Amniotic epithelial cell (primary cell): ENCODE results near the gene GPR39.

Source experiments
- DNase-seq: peaks from one replicate; pipeline ENCODE4 v3.0.0-alpha.2; 2010; ENCODE audit warnings: low read depth

Gene GPR39

GRCh38 chr2:132566379-132566778, 149.8 kb downstream of the GPR39 start:
- DNase-seq = no peak

DNA sequence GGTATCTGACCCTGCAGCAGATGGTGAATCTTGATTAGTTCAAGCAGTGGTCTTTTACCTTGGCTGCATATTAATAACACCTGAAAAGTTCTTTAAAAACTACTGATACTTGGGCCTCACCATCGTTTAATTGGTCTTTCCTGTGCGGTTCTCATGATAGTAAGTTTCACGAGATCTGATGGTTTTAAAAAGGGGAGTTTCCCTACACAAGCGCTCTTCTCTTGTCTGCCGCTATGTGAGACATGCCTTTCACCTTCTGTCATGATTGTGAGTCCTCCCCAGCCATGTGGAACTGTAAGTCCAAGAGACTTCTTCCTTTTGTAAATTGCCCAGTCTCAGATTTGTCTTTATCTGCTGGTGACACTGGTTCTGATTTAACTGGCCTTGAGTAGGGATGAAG, 151.1 kb downstream of the GPR39 start:
- no peak for DNase-seq

- DNase-seq = no peak
Observed at GRCh38 chr2:132568656-132569055, 152.1 kb downstream of the GPR39 start.

DNA sequence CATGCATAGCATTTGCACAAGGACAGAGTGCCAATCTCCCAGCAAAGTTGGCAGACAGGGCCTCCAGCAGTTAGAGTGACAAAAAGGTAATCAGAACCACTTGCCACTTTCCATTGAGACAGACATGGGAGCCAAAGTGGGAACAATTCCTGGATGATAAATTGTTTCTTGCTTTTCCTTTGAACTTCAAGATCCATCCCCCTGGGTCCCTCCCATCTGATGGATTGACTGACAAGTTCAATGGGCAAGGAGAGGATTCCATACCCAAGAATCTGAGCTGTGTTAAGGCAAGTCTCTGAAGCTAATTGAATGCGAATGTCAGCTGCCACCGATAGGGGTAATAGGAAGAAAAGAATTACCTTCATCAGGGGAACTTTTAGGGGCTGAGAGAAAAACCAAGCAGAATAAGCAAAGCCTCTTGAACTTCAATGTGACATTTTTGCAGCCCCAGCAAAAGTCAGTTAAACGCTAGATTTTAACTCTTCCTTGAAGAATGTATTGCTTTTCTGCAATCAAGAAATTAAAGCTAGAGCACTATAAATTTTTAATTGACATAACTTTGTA, 156.9 kb downstream of the GPR39 start:
- no peak for DNase-seq

DNA sequence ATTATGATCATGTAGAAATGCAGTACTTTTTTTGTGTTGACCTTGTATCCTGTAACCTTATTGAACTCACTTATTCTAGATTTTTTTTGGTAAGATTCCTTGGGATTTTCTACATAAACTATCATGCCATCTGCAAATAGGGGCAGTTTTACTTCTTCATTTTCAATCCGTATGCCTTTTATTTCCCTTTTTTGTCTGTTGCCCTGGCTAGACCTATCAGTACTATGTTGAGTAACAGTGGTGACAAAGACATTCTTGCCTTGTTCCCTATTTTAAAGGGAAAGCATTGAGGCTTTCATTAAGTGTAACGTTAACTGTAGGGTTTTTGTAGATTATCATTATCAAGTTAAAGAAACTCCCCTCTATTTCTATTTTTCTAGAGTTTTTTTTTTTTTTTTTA, 161.1 kb downstream of the GPR39 start:
- DNase-seq = no peak

- no peak for DNase-seq
Observed at GRCh38 chr2:132581591-132581990, 165.0 kb downstream of the GPR39 start.

DNA sequence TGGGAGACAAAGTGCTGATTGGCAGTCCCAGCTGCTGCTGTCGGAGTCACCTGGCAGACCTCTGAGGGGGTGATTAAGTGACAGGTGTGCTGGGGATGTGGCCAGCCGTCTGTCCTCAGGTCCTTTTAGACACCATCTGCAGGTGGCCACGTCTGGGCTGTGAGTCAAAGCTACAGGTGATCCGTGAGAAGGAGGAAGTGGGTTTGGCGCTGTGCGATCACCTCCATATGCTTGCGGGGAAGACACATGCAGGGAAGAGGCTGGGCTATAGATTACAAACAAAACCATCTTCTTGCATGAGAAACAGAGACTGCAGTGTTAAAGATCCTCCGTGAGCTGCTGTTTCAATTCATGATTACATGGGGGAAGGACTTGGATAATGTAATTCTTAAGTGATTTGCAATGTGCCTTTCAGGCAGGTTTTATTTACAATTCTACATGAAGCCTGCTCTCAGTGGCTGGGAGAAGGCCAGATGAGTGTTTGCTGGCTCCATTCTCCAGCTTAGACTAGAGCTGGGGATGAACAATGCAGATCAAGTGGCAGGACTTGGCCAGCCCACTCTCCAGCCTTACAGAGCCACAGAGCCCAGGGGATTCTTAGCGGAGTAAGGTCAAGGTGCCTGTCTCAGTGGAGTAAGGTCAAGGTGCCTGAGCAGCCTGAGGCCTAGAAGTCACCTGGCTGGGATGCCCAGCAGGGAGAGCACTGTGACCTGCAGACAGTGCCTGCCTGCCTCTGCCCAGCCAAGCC, 165.6 kb downstream of the GPR39 start:
- DNase-seq = no peak

DNA sequence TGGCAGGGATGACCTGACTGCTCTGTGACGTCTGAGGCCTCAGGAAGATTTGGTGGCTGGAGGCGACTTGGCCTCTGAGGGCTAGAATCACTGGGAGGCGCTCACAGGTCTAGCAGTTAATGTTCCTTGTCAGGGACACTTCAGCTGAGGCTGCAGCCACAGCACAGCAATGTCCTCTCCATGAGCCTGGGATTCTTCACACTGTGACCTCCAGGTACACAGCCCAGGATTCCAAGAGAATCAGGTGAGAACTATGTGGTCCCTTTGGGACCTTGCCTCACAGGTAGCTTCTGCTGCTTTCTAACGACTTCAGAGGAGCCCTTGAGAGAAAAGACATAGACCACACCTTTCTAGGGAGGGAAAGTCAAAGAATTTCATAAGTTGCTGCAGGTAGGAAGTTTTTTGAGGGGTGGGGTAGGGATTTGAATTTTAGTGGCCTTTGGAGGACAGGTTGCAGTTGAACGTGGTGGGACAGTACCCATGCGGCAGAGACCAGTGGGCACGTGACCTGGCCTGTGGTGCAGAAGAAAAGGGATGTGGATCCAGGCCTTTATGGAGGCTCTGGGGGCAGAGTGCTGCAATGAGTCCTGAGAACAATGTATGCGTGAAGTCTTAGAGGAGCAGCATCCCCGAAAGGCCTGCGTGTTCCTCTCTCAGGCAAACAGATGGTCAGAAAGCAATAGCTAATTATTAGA, 167.2 kb downstream of the GPR39 start:
- no peak for DNase-seq

DNA sequence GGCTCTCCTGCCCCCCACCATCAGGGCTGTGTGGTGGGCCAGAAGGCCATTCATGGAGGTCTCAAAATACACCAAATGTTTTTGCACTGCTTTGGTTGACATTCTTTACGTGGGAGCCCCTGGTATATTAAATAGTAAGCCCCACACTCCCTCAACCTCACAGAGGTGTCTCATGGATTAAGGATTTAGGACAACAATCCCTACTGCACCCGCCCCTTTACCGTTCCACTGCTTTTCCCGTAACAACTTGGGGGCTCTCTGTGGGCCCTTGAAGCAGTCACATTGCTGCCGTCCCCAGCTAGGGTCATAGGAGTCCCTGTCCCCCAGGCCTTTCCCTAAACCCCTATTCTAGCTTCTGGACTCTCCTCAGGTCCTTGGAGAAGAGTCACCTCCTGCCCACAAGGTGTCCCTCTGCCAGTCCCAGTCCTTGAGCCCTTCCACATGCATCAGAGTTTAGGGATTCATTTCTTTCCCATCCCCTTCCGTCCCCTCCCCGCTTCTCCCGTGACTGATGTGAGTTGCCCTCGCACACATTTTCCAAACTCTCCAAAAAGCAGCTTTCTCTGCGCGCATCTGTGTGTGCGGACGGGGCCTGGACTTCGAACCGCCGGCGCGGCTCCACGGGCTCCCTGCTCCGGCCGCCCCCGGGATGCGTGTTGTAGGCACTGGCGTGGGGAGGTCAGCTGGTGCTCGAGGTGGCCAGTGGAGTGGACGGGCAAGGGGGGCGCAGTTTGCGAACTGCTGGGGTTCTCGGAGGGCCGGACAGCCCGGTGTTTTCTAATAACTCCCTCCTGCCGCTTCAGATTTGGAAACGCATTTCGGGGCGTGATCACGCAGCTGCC, 168.6 kb downstream of the GPR39 start:
- no peak for DNase-seq

DNA sequence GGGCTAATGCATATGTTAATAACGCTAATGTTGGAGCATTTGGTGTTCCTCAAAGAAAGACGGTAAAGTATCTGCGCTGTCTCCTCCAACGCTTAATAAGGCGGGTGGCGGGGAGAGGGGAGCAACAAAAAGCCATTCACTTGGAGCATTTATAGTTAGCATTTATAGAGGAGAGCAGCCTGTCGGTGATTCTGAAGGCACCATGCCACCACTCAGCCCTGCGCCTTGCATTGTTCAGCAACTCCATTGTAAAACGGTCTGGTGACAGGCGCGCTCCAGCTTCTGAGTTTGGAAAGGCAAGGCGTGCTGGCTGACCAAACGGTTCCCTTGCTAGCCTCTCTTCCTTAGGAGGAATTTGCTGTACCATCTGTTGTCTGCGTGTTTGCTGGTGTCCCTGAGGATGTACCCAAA, 169.5 kb downstream of the GPR39 start:
- DNase-seq = no peak

- DNase-seq = no peak
Observed at GRCh38 chr2:132586835-132587234, 170.2 kb downstream of the GPR39 start.

DNA sequence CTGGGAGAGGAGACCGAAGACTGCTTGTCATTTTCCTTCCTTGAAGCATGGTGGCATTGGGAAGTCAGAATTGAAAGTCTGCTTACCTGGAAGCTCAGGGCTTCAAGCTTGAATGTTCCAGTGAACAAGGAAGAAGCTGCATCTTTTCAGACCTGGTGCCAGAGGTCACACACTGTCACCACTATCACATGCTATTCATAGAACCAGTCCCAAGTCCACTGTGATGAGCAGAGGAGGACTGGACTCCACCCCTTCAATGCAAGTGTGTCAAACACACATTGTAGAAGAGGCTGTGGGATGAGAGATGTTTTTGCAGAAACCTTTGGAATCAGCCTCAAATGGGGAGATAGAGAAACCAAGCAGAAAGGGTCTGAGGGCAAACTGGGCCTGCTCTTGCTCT, 172.0 kb downstream of the GPR39 start:
- no peak for DNase-seq

GRCh38 chr2:132589111-132589830, 172.7 kb downstream of the GPR39 start:
- no peak for DNase-seq

DNA sequence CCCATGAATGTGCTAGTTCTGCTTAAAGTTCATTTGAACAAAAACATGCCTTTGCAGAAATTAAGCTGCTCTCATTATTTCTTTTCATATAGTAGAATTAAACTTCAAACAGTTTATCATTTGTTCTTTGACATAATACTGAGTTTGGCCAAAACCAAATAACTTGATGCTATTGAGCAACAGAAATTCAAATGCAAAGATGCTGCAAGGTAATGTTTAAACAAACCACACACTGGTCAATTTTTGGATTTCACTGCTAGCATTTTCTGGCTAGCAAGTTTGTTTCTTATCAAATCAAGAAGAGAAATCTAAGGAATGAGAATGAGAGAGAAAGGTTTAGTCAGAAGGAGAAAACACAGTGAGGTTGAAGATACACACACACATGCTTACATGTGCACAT, 173.4 kb downstream of the GPR39 start:
- no peak for DNase-seq

- DNase-seq = peak; percentile 1
Observed at GRCh38 chr2:132593171-132593570, 176.6 kb downstream of the GPR39 start.

GRCh38 chr2:132595186-132595585, 178.6 kb downstream of the GPR39 start:
- DNase-seq = no peak

GRCh38 chr2:132595693-132596092, 179.1 kb downstream of the GPR39 start:
- no peak for DNase-seq

DNA sequence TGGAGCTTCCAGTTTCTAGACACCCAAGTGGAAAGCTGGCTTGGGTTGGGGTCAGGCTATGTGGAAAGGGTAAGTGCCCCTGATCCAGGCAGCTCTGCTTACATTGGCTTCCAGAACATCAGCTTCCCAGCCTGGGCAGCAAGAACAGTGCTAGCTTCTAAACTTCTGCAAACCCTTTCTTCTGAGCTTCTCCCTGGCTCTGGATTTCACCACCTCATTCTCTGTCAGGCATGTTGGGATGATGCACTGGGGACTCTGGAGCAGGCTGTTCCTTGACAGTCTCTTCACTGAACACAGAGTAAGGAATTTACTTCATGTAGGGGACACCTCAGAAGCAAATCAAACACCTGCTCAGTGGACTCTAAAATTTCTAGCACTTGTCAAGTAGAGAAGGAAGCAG, 180.6 kb downstream of the GPR39 start:
- no peak for DNase-seq

DNA sequence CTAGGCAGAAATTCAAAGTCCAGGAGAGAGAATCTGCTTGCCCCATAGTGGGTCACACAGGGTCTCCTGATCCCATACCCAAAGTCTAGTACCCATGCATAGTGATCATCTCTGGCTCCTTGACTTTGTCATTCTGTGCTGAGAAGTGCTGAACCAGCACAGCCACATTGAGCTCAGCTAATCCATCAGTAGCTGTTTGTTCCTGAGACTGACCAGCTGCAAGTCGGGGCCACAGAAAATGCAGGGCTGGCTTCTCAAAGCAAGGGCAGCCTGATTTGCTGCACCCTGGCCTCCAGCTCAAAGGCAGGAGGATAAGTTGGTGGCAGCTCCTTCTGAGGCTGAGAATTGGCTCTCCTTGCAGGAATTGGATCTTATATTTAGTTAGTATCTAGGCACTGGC, 181.2 kb downstream of the GPR39 start:
- no peak for DNase-seq

GRCh38 chr2:132598536-132598935, 181.9 kb downstream of the GPR39 start:
- no peak for DNase-seq

DNA sequence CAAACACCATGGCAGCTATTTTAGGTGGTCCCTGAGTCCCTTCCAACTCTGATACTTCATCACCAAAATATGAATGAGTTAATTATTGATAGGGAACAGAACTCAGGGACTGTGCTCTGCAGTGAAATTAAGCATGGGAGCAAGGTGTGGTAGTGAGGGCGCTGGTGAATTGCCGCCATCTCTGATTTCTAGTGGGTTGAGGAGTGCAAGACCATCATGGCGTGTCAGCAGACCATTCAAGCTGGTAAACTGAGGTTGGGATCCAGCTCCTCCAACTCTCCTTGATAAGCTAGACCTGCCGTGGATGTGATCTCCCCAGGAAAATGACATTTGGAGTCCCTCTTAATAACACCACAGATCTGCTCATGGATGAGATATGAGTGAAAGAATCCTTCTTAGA, 183.0 kb downstream of the GPR39 start:
- DNase-seq = no peak

- DNase-seq = no peak
Observed at GRCh38 chr2:132604561-132604960, 188.0 kb downstream of the GPR39 start.
